ENCODE results near the gene SLC15A3.

DNA sequence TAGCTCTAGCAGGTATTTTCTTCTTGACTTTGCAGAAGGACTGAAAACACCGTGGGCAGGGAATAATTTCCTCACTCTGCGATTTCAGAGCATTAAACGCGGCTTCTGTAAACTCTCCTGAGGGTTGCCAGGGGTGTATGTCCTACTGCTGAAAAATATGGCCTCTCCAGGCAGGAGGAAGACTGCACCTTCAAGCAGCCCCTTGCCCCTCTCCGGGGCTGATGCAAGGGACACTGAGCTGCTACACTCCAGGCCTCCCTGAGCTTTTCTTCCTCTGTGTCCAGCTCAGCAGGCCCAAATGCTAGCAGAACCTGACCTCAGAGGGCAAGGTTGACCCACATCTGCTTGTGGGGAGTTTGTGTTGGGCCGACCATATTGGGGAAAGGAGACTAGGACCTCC is 21.7 kb upstream of the SLC15A3 start:
- TF ChIP-seq CTCF (IDR thresholded peaks at IDR 0.05) (no peak), ELF4 (CRISPR knock-in tag; IDR thresholded peaks at IDR 0.05; ENCODE audit: low read depth) (no peak), CREB1 (CRISPR knock-in tag; IDR thresholded peaks at IDR 0.05) (no peak), NFATC4 (CRISPR knock-in tag; IDR thresholded peaks at IDR 0.05) (no peak), ZNF263 (CRISPR knock-in tag; IDR thresholded peaks at IDR 0.05; ENCODE audit: low read depth) (no peak), E2F5 (CRISPR knock-in tag; IDR thresholded peaks at IDR 0.05) (no peak), NR2C2 (CRISPR knock-in tag; IDR thresholded peaks at IDR 0.05) (no peak), ZNF396 (CRISPR knock-in tag; IDR thresholded peaks at IDR 0.05; ENCODE audit: borderline replicate concordance) (no peak)
- TF ChIP-seq, protein P1, sequence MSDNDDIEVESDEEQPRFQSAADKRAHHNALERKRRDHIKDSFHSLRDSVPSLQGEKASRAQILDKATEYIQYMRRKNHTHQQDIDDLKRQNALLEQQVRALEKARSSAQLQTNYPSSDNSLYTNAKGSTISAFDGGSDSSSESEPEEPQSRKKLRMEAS (CRISPR knock-in tag; IDR thresholded peaks at IDR 0.05): no peak
- TF ChIP-seq, protein P2, sequence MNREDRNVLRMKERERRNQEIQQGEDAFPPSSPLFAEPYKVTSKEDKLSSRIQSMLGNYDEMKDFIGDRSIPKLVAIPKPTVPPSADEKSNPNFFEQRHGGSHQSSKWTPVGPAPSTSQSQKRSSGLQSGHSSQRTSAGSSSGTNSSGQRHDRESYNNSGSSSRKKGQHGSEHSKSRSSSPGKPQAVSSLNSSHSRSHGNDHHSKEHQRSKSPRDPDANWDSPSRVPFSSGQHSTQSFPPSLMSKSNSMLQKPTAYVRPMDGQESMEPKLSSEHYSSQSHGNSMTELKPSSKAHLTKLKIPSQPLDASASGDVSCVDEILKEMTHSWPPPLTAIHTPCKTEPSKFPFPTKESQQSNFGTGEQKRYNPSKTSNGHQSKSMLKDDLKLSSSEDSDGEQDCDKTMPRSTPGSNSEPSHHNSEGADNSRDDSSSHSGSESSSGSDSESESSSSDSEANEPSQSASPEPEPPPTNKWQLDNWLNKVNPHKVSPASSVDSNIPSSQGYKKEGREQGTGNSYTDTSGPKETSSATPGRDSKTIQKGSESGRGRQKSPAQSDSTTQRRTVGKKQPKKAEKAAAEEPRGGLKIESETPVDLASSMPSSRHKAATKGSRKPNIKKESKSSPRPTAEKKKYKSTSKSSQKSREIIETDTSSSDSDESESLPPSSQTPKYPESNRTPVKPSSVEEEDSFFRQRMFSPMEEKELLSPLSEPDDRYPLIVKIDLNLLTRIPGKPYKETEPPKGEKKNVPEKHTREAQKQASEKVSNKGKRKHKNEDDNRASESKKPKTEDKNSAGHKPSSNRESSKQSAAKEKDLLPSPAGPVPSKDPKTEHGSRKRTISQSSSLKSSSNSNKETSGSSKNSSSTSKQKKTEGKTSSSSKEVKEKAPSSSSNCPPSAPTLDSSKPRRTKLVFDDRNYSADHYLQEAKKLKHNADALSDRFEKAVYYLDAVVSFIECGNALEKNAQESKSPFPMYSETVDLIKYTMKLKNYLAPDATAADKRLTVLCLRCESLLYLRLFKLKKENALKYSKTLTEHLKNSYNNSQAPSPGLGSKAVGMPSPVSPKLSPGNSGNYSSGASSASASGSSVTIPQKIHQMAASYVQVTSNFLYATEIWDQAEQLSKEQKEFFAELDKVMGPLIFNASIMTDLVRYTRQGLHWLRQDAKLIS (CRISPR knock-in tag; IDR thresholded peaks at IDR 0.05; ENCODE audit: borderline replicate concordance): no peak
- TF ChIP-seq, protein P3, sequence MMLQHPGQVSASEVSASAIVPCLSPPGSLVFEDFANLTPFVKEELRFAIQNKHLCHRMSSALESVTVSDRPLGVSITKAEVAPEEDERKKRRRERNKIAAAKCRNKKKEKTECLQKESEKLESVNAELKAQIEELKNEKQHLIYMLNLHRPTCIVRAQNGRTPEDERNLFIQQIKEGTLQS (CRISPR knock-in tag; conservative IDR thresholded peaks at IDR 0.05): no peak
